SKM-1 treated with dmso at 0.1 percent for 144 hours (cell line): ENCODE measurements around the gene GPC4.
"Not testable (repeated sequence)": the region's sequence is repeated elsewhere in the genome, so short reads cannot be mapped to it uniquely, and the experiment has no call there.

ENCODE experiments used
- DNase-seq: peaks from one replicate; lab custom pipeline; 2025; ENCODE audit not compliant: unreplicated experiment; lab: John Stamatoyannopoulos, UW

Gene GPC4

GRCh38 chrX:133369065-133369464 is 46.2 kb downstream of the GPC4 start:
- peak; percentile 7 for DNase-seq

DNA sequence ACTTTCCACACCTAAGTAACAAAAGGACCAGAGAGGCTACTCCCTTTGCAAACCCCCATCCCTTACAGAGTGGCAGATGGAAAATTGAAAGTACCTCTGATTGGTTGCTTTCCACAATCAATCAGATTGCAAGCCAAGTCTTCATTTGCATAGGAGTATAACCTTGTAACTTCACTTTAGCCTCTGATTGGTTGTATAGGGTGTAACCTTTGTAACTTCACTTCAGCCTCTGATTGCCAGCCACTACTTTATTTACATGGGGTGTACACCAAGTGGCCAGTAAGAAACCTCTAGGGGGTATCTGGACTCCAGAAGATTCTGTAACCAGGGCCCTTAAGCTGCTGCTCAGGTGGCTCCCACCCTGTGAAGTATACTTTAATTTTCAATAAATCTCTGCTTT is 48.6 kb downstream of the GPC4 start:
- no peak for DNase-seq

DNA sequence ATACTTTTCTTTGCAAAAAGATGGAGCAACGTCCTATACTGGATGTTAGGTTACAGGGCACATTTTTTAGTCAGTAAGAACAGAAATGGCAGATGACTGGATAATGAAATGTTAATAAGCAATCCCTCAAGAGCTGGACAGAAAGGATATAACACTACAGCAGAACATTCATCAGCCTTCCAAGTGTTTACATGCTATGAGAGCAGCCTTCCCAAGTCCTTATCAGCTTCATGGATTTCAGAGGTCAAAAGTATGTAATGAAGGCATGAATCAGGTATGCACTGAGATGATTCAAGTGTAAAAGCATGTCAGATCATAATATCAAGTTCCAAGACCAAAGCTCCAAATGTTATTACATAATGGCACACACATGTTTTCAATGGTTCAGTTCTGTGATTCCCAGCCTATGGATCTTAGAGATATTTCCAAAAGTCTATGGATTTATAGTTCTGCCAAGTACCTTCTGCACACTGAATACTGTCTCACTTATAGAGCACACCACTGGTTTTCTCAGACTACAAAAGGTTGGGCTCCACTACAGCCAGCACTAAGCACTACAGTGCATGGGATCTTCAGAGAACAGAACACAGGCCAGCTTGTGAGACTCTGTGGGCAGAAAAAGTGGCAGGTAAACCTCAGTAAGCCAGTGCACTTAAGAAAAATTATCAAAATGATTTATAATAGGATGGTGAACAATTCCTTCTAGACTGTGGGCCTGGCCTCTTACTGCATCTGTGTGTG is 49.2 kb downstream of the GPC4 start:
- no peak for DNase-seq

GRCh38 chrX:133364865-133365264 is 50.4 kb downstream of the GPC4 start:
- no peak for DNase-seq

DNA sequence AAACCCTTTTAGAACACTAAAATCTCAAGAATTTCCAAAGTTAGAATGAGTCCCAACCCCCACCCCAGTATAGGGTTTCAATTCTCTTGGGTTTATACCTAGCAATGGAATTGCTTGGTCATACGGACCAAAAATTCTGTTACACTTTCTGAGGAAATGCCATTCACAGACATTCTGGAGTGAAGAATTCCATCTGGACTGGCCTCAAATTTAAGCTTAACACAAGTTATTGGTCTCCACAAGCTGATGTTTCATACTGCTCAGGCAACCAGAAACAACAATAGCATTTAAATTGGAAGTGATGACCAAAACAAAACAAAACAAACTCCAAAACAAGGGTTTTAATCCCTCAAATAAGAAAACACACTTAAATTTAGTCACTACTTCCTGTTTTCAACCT is 51.1 kb downstream of the GPC4 start:
- no peak for DNase-seq

- DNase-seq = no peak
Measured at GRCh38 chrX:133362538-133362937, 52.8 kb downstream of the GPC4 start.

DNA sequence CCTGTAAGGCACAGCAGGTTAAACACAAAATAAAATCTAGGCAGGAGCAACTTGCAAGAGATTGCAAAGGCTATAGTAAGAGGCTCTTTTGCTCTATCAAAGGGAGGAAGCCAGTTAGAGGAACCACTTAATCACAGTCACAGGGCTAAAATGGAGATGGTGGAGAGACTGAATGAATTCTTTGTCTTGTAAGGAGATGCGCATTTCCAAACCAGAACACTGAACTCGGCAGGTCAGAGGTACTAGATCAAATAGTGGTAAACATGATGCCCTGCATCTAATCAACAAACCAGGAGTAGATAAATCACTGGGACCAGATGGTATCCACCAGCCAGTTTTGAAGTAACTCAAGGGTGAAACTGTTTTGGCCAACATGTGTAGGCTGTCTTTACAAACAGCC is 55.8 kb downstream of the GPC4 start:
- no peak for DNase-seq

DNA sequence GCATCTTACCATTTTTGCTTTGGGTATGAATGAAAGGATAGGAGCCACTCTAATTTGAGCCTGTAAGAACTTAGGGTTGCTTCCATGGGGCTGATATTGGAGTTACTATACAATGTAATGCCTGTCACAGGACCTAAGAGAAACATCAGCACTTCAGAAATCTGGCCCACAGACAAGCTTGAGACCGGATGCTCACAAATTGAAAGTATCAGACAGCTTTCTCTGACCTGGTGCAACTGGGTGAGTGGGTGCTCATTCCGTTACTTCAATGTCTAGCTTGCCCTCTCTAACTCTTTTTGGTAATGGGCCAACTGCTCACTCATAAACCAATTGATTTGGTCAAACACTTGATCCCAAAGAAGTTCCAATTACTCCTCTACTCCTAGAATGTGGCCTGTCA is 62.1 kb downstream of the GPC4 start:
- DNase-seq = no peak

GRCh38 chrX:133350751-133351150 is 64.5 kb downstream of the GPC4 start:
- no peak for DNase-seq

GRCh38 chrX:133346026-133346425 is 69.3 kb downstream of the GPC4 start:
- no peak for DNase-seq

- no peak for DNase-seq
Measured at GRCh38 chrX:133339566-133339965, 75.7 kb downstream of the GPC4 start.

- no peak for DNase-seq
Measured at GRCh38 chrX:133337250-133337649, 78.0 kb downstream of the GPC4 start.

DNA sequence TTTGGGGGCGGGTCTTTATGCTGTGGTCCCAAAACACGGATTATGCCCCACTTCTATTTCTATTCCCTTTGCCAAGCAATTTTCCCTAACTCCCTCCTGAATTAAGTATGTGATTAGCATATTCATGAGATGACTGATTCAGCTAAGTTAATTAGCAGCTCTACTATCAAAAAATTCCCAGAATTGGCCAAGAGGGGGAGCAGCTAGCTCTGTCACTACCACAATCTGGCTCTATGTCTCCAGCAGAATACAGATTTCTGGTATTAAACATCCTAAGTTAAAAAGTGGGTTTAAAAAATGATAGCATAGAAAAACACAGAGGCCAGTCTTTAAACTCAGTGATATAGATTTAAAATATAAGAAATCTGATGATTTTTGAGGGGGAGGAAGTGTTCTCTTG is 80.3 kb downstream of the GPC4 start:
- no peak for DNase-seq

GRCh38 chrX:133333154-133333750 is 82.0 kb downstream of the GPC4 start:
- DNase-seq = no peak

GRCh38 chrX:133332737-133333136 is 82.6 kb downstream of the GPC4 start:
- no peak for DNase-seq

DNA sequence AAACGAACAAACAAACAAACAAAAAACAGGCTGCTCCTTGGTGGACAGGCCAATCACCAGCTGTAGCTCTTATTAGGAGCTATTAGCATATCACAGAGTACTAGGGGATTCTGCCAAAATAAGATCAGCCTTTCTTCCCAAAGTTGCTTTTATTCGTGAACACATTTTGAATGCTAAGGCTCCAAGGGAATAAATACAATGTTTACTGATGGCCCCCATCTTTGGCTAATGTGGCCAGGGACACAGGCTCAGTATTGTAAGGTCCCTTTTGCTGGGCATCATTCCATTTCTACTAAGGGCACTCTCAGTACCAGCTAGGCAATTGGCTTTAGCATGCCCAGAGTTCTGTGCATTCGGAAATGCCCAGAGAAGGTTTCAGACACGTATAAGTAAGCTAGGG is 84.3 kb downstream of the GPC4 start:
- no peak for DNase-seq

- DNase-seq = no peak
Measured at GRCh38 chrX:133325422-133325821, 89.9 kb downstream of the GPC4 start.

- no peak for DNase-seq
Measured at GRCh38 chrX:133323431-133323830, 91.9 kb downstream of the GPC4 start.

DNA sequence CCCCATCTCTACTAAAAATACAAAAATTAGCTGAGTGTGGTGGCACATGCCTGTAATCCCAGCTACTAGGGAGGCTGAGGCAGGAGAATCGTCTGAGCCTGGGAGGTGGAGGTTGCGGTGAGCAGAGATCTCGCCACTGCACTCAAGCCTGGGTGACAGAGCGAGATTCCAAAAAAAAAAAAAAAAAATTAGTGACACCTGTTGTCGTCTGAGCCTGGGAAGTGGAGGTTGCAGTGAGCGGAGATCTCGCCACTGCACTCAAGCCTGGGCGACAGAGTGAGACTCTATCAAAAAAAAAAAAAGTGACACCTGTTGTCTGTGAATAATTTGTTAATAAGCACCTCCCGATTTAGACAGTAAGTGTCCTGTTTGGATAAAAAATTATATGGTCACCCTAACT is 93.0 kb downstream of the GPC4 start:
- DNase-seq = not testable (repeated sequence)

GRCh38 chrX:133321451-133321850 is 93.8 kb downstream of the GPC4 start:
- DNase-seq = no peak

- DNase-seq = no peak
Measured at GRCh38 chrX:133314281-133314680, 101.0 kb downstream of the GPC4 start.

- DNase-seq = no peak
Measured at GRCh38 chrX:133308499-133308897, 106.8 kb downstream of the GPC4 start.
